Measurements from ENCODE around the gene SCP2. TPM values are rescaled to one million over a fixed set of nuclear protein-coding genes. Genes with fewer than 3 reads are reported as not detected.

SCP2 gene
- total RNA-seq, 2 donors from 2014 or later, result 69.3 to 99.4 TPM

- H3K27me3 ChIP-seq (ENCODE audit: control insufficient read depth, insufficient read depth, low read length, poor library complexity, severe bottlenecking), result peaks cover 47% of the 10 kb centered on the region
- peaks cover 6% of the 10 kb centered on the region for H3K4me1 Mint-ChIP-seq
- H3K9me3 Mint-ChIP-seq, result no peaks in the 10 kb centered on the region
- no peaks in the 10 kb centered on the region for H3K9me3 ChIP-seq (ENCODE audit: control insufficient read depth, low read length)
- no peaks in the 10 kb centered on the region for H3K4me1 ChIP-seq (ENCODE audit: control insufficient read depth, insufficient read depth, low read length)
- H3K36me3 Mint-ChIP-seq (ENCODE audit: low read depth), result no peaks in the 10 kb centered on the region
- no peak overlapping the region for H3K27ac Mint-ChIP-seq
- H3K36me3 ChIP-seq (ENCODE audit: control insufficient read depth, insufficient read depth, low read length), result no peaks in the 10 kb centered on the region
- no peak for DNase-seq
- H3K27ac ChIP-seq (ENCODE audit: low read depth, low read length), result no peak overlapping the region
- no peak overlapping the region for H3K4me3 ChIP-seq (ENCODE audit: low read length)
- H3K9ac ChIP-seq (ENCODE audit: extremely low read depth, low read length, poor library complexity, severe bottlenecking), result no peak overlapping the region
- no peak for TF ChIP-seq CTCF (conservative IDR thresholded peaks at IDR 0.05)
- H3K27me3 Mint-ChIP-seq (ENCODE audit: insufficient read depth), result peaks cover 55% of the 10 kb centered on the region
- 87 to 94% methylated on average over 2 to 4 of the region's 4 CpGs for WGBS, 2 experiments (ENCODE audit: insufficient coverage in 1 of 2, insufficient read length in 1 of 2)
- no peak overlapping the region for H3K4me3 Mint-ChIP-seq
Observed at GRCh38 chr1:52929019-52929418, 1.9 kb downstream of the SCP2 start.

DNA sequence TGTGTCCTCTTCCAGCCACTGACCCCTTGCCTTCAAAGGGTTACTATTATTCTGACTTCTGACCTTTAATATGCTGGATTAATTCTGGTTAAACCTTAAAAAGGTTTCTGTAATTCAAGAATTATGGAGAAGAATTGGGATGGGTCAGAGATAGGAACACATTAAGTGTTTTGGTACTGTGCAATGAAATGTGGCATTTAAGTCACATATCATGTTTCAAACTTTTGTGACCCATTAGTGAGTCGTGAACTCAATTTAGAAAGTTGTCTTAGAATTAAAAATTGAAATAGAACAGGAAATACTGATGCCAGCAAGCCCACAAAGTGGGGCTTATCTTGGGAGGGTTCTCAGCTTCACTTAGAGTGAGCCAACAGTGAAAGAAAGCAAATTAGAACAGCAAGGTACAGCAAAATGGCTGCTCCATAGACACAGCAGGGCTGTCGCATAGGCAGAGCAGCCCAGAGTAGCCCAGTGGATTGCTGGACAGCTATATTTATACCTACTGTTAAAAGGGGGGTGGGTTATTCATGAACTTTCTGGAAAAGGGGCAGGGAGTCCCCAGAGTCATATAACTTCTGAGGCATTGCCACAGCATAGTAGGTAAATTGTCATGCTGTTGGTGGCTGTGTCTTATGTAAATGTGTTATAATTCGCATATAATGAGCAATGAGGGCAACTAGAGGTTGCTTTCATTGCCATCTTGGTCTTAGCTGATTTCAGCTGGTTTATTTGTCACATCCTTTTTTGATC lies 10.5 kb downstream of the SCP2 start:
- no peak overlapping the region for H3K4me3 ChIP-seq (ENCODE audit: low read length)
- TF ChIP-seq CTCF (conservative IDR thresholded peaks at IDR 0.05), result no peak
- H3K4me1 ChIP-seq (ENCODE audit: control insufficient read depth, insufficient read depth, low read length), result no peaks in the 10 kb centered on the region
- Mint-ChIP-seq H3K27ac (no peak overlapping the region), H3K4me3 (no peak overlapping the region), H3K27me3 (ENCODE audit: insufficient read depth) (peaks cover 6% of the 10 kb centered on the region), H3K4me1 (no peaks in the 10 kb centered on the region), H3K36me3 (ENCODE audit: low read depth) (no peaks in the 10 kb centered on the region), H3K9me3 (no peaks in the 10 kb centered on the region)
- H3K36me3 ChIP-seq (ENCODE audit: control insufficient read depth, insufficient read depth, low read length), result no peaks in the 10 kb centered on the region
- WGBS, 2 experiments (ENCODE audit: insufficient coverage in 1 of 2, insufficient read length in 1 of 2), result 90 to 91% methylated on average over 2 to 3 of the region's 3 CpGs
- no peak overlapping the region for H3K27ac ChIP-seq (ENCODE audit: low read depth, low read length)
- H3K9me3 ChIP-seq (ENCODE audit: control insufficient read depth, low read length), result no peaks in the 10 kb centered on the region
- no peak for DNase-seq
- H3K27me3 ChIP-seq (ENCODE audit: control insufficient read depth, insufficient read depth, low read length, poor library complexity, severe bottlenecking), result no peaks in the 10 kb centered on the region
- no peak overlapping the region for H3K9ac ChIP-seq (ENCODE audit: extremely low read depth, low read length, poor library complexity, severe bottlenecking)

GRCh38 chr1:52938183-52938451 lies 11.0 kb downstream of the SCP2 start:
- Mint-ChIP-seq H3K27ac (no peak overlapping the region), H3K36me3 (ENCODE audit: low read depth) (no peaks in the 10 kb centered on the region), H3K4me1 (no peaks in the 10 kb centered on the region), H3K9me3 (no peaks in the 10 kb centered on the region), H3K4me3 (no peak overlapping the region), H3K27me3 (ENCODE audit: insufficient read depth) (peaks cover 6% of the 10 kb centered on the region)
- no peaks in the 10 kb centered on the region for H3K4me1 ChIP-seq (ENCODE audit: control insufficient read depth, insufficient read depth, low read length)
- H3K36me3 ChIP-seq (ENCODE audit: control insufficient read depth, insufficient read depth, low read length), result no peaks in the 10 kb centered on the region
- no peaks in the 10 kb centered on the region for H3K27me3 ChIP-seq (ENCODE audit: control insufficient read depth, insufficient read depth, low read length, poor library complexity, severe bottlenecking)
- no peak overlapping the region for H3K4me3 ChIP-seq (ENCODE audit: low read length)
- H3K9ac ChIP-seq (ENCODE audit: extremely low read depth, low read length, poor library complexity, severe bottlenecking), result no peak overlapping the region
- DNase-seq, result no peak
- no peak for TF ChIP-seq CTCF (conservative IDR thresholded peaks at IDR 0.05)
- WGBS, 2 experiments (ENCODE audit: insufficient coverage in 1 of 2, insufficient read length in 1 of 2), result no CpG with 5 or more reads among the region's 1 CpG
- no peaks in the 10 kb centered on the region for H3K9me3 ChIP-seq (ENCODE audit: control insufficient read depth, low read length)
- no peak overlapping the region for H3K27ac ChIP-seq (ENCODE audit: low read depth, low read length)

Data from endodermal cell (in vitro differentiated cells).